Neural crest cell (in vitro differentiated cells): Measurements from ENCODE around the gene SUPT6H. TPM values are rescaled to one million over a fixed set of nuclear protein-coding genes. Genes with fewer than 3 reads are reported as not detected.

Experiments used
- DNase-seq: peaks from one replicate; pipeline ENCODE4 v3.0.0; 2021; ENCODE audit warnings: low read depth, mixed read lengths, low spot score
- H3K27ac Mint-ChIP-seq: one replicate; pipeline ENCODE4 v1.8.0; 2021; ENCODE audit warnings: mild to moderate bottlenecking, mixed read lengths; ENCODE audit not compliant: unreplicated experiment
- H3K27me3 Mint-ChIP-seq: 2 replicates; pipeline ENCODE4 v1.8.0; 2021; ENCODE audit warnings: low read depth, mild to moderate bottlenecking, mixed read lengths
- H3K36me3 Mint-ChIP-seq: 2 replicates; pipeline ENCODE4 v1.8.0; 2021; ENCODE audit warnings: low read depth, mild to moderate bottlenecking, mixed read lengths
- H3K4me1 Mint-ChIP-seq: 2 replicates; pipeline ENCODE4 v1.8.0; 2021; ENCODE audit warnings: mixed read lengths
- H3K4me3 Mint-ChIP-seq: one replicate; pipeline ENCODE4 v1.8.0; 2021; ENCODE audit warnings: mild to moderate bottlenecking, mixed read lengths
- H3K9me3 Mint-ChIP-seq: 2 replicates; pipeline ENCODE4 v1.8.0; 2021; ENCODE audit warnings: mixed read lengths
- total RNA-seq: library from RNA; stranded (reverse); gene quantifications from 2 replicates; pipeline ENCODE4 v1.2.1, GENCODE V29; 2021
- TF ChIP-seq, protein P1 (sequence below): fragments of 200-600 bp; sonication (generic); conservative IDR thresholded peaks from 2 replicates; pipeline ENCODE4 v1.5.0; 2021; ENCODE audit warnings: antibody characterized with exemption, mild to moderate bottlenecking

The SUPT6H gene
- total RNA-seq, 1 donor from 2014 or later = 70.0 TPM

DNA sequence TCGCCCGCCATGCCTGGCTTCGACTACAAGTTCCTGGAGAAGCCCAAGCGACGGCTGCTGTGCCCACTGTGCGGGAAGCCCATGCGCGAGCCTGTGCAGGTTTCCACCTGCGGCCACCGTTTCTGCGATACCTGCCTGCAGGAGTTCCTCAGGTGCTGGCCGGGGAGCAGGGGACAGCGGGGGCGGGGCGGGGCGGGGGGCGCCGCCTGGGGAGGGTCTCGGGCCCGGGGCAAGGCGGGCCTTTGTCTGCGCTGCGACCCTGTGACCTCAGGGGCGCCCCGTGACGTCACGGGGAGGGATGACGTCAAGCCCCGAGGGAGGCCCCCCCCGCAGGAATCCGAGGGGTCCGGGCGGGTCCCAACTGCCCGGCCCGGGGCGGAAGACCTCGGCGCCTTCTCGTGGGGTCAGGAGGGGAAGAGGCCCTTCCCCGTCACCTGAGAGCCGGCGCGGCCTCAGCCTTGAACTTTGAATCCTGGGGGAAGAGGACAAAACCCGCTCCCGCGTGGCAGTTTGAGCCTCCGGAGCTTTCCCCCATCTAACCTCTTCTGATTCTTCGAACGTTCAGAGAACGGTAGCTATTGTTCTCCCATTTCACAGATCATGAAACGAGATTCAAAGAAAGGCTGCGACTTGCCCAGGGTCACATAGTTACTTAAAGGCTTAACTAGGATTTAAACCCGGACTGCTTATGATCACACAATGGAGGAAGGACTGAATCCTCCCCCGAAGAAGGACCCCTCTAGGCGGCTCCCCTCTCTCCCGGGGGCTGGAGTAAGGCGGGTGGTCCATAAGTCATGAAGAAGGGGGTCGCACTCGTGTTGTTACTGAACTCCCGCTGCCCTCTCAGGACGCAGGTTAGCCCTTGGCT lies 82.3 kb downstream of the SUPT6H start:
- peaks cover 6% of the 10 kb centered on the region for H3K27me3 Mint-ChIP-seq
- TF ChIP-seq, protein P1, sequence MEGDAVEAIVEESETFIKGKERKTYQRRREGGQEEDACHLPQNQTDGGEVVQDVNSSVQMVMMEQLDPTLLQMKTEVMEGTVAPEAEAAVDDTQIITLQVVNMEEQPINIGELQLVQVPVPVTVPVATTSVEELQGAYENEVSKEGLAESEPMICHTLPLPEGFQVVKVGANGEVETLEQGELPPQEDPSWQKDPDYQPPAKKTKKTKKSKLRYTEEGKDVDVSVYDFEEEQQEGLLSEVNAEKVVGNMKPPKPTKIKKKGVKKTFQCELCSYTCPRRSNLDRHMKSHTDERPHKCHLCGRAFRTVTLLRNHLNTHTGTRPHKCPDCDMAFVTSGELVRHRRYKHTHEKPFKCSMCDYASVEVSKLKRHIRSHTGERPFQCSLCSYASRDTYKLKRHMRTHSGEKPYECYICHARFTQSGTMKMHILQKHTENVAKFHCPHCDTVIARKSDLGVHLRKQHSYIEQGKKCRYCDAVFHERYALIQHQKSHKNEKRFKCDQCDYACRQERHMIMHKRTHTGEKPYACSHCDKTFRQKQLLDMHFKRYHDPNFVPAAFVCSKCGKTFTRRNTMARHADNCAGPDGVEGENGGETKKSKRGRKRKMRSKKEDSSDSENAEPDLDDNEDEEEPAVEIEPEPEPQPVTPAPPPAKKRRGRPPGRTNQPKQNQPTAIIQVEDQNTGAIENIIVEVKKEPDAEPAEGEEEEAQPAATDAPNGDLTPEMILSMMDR = no peak
- H3K27ac Mint-ChIP-seq = peak overlapping the region; percentile 98
- H3K9me3 Mint-ChIP-seq = no peaks in the 10 kb centered on the region
- peaks cover 5% of the 10 kb centered on the region for H3K36me3 Mint-ChIP-seq
- peak overlapping the region; percentile 99 for H3K4me3 Mint-ChIP-seq
- peak; percentile 67 for DNase-seq
- peaks cover 32% of the 10 kb centered on the region for H3K4me1 Mint-ChIP-seq

GRCh38 chr17:28744972-28745785 lies 83.2 kb downstream of the SUPT6H start:
- Mint-ChIP-seq H3K4me3 (peak overlapping the region; percentile 99), H3K27ac (peak overlapping the region; percentile 98), H3K36me3 (peaks cover 8% of the 10 kb centered on the region), H3K27me3 (peaks cover 10% of the 10 kb centered on the region), H3K4me1 (peaks cover 36% of the 10 kb centered on the region), H3K9me3 (no peaks in the 10 kb centered on the region)
- TF ChIP-seq, protein P1 = peak; percentile 11
- peak; percentile 79 for DNase-seq

GRCh38 chr17:28745786-28746411 lies 83.9 kb downstream of the SUPT6H start:
- Mint-ChIP-seq H3K4me1 (peaks cover 43% of the 10 kb centered on the region), H3K4me3 (peak overlapping the region; percentile 99), H3K9me3 (no peaks in the 10 kb centered on the region), H3K27ac (peak overlapping the region; percentile 62), H3K27me3 (peaks cover 12% of the 10 kb centered on the region), H3K36me3 (peaks cover 12% of the 10 kb centered on the region)
- no peak for DNase-seq
- TF ChIP-seq, protein P1 = no peak

DNA sequence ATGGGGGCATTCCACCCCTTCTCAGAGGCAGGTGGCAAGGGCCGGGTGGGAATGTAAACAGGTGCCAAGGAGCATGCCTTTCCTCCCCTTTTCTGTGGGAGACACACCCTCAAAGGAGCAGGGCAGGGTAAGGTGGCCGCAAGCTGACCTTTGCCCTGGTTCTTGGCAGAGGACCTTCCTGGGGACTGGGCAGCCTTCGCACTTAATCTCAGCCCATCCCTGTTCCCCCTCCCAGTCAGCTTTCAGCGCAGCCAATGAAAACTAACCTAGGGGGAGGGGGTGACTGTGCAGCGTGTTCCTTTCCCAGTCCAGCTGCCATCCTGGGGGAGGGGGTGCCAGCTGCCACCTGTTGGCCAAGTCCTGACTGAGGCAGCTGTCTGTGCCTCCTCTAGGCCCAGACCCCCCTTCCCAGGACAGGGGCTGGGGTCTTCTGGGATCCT lies 84.6 kb downstream of the SUPT6H start:
- H3K4me3 Mint-ChIP-seq = peak overlapping the region; percentile 99
- peaks cover 12% of the 10 kb centered on the region for H3K27me3 Mint-ChIP-seq
- DNase-seq = no peak
- TF ChIP-seq, protein P1 = no peak
- H3K9me3 Mint-ChIP-seq = no peaks in the 10 kb centered on the region
- H3K27ac Mint-ChIP-seq = no peak overlapping the region
- H3K4me1 Mint-ChIP-seq = peaks cover 43% of the 10 kb centered on the region
- H3K36me3 Mint-ChIP-seq = peaks cover 12% of the 10 kb centered on the region

- H3K9me3 Mint-ChIP-seq = no peaks in the 10 kb centered on the region
- TF ChIP-seq, protein P1 = no peak
- DNase-seq = no peak
- peak overlapping the region; percentile 99 for H3K4me3 Mint-ChIP-seq
- H3K27me3 Mint-ChIP-seq = peaks cover 12% of the 10 kb centered on the region
- peaks cover 43% of the 10 kb centered on the region for H3K4me1 Mint-ChIP-seq
- peaks cover 12% of the 10 kb centered on the region for H3K36me3 Mint-ChIP-seq
- H3K27ac Mint-ChIP-seq = no peak overlapping the region
Measured at GRCh38 chr17:28747051-28747691, 85.2 kb downstream of the SUPT6H start.
